IPS-18c (cell line): Measurements from ENCODE around the gene SV2B.

Source experiments
- H3K4me3 ChIP-seq: 2 replicates; pipeline ENCODE4 v1.7.0; 2013; ENCODE audit warnings: low read depth, mild to moderate bottlenecking, low read length, moderate library complexity; ENCODE audit not compliant: insufficient read depth
- H3K9me3 ChIP-seq: one replicate; pipeline ENCODE4 v1.6.1; 2013; ENCODE audit warnings: mild to moderate bottlenecking, low read length, moderate library complexity; ENCODE audit not compliant: control insufficient read depth, insufficient read depth

The SV2B gene

GRCh38 chr15:91235376-91235775 is 135.3 kb downstream of the SV2B start:
- H3K4me3 ChIP-seq, result no peak overlapping the region

GRCh38 chr15:91237445-91237844 is 137.4 kb downstream of the SV2B start:
- H3K9me3 ChIP-seq, result no peaks in the 10 kb centered on the region
- H3K4me3 ChIP-seq, result no peak overlapping the region

More at GRCh38 chr15:91235376-91235775, 135.3 kb downstream of the SV2B start:
- H3K9me3 ChIP-seq, result no peaks in the 10 kb centered on the region

- Histone ChIP-seq H3K9me3 (no peaks in the 10 kb centered on the region), H3K4me3 (no peak overlapping the region)
These were observed 138.8 kb downstream of the SV2B start for GRCh38 chr15:91238644-91239425.

- Histone ChIP-seq H3K4me3 (no peak overlapping the region), H3K9me3 (no peaks in the 10 kb centered on the region)
These were observed 143.8 kb downstream of the SV2B start for GRCh38 chr15:91243826-91244225.

GRCh38 chr15:91244919-91245318 is 144.9 kb downstream of the SV2B start:
- no peak overlapping the region for H3K4me3 ChIP-seq
- no peaks in the 10 kb centered on the region for H3K9me3 ChIP-seq

GRCh38 chr15:91246998-91247397 is 146.9 kb downstream of the SV2B start:
- Histone ChIP-seq H3K4me3 (no peak overlapping the region), H3K9me3 (no peaks in the 10 kb centered on the region)

GRCh38 chr15:91249591-91249990 is 149.5 kb downstream of the SV2B start:
- Histone ChIP-seq H3K9me3 (no peaks in the 10 kb centered on the region), H3K4me3 (no peak overlapping the region)

- H3K4me3 ChIP-seq, result no peak overlapping the region
These were observed 152.3 kb downstream of the SV2B start for GRCh38 chr15:91252322-91252721.

GRCh38 chr15:91252756-91253155 is 152.7 kb downstream of the SV2B start:
- no peaks in the 10 kb centered on the region for H3K9me3 ChIP-seq
- H3K4me3 ChIP-seq, result no peak overlapping the region

More at GRCh38 chr15:91252322-91252721, 152.3 kb downstream of the SV2B start:
- H3K9me3 ChIP-seq, result no peaks in the 10 kb centered on the region

GRCh38 chr15:91253605-91254004 is 153.5 kb downstream of the SV2B start:
- Histone ChIP-seq H3K9me3 (no peaks in the 10 kb centered on the region), H3K4me3 (no peak overlapping the region)

GRCh38 chr15:91254766-91255165 is 154.7 kb downstream of the SV2B start:
- H3K4me3 ChIP-seq, result no peak overlapping the region
- no peaks in the 10 kb centered on the region for H3K9me3 ChIP-seq

GRCh38 chr15:91255670-91256192 is 155.7 kb downstream of the SV2B start:
- H3K4me3 ChIP-seq, result no peak overlapping the region
- no peaks in the 10 kb centered on the region for H3K9me3 ChIP-seq

- H3K9me3 ChIP-seq, result no peaks in the 10 kb centered on the region
- H3K4me3 ChIP-seq, result no peak overlapping the region
These were observed 157.8 kb downstream of the SV2B start for GRCh38 chr15:91257746-91258414.

- H3K4me3 ChIP-seq, result no peak overlapping the region
- no peaks in the 10 kb centered on the region for H3K9me3 ChIP-seq
These were observed 158.3 kb downstream of the SV2B start for GRCh38 chr15:91258415-91258759.

GRCh38 chr15:91259077-91259476 is 159.0 kb downstream of the SV2B start:
- no peaks in the 10 kb centered on the region for H3K9me3 ChIP-seq
- no peak overlapping the region for H3K4me3 ChIP-seq

GRCh38 chr15:91261345-91261744 is 161.3 kb downstream of the SV2B start:
- no peaks in the 10 kb centered on the region for H3K9me3 ChIP-seq
- H3K4me3 ChIP-seq, result no peak overlapping the region

- no peaks in the 10 kb centered on the region for H3K9me3 ChIP-seq
- H3K4me3 ChIP-seq, result no peak overlapping the region
These were observed 163.8 kb downstream of the SV2B start for GRCh38 chr15:91263632-91264531.
